Fibroblast of skin of left quadriceps (primary cell): Measurements from ENCODE around the gene EFEMP2.
A peak's percentile ranks its signal among the peaks of the same experiment; 100 is the strongest.

ENCODE experiments used
- DNase-seq, 2 experiments: peaks; one replicate each; pipeline ENCODE4 v3.0.0-alpha.2; 2013; ENCODE audit warnings: low read depth in 2 of 2

Gene EFEMP2

DNA sequence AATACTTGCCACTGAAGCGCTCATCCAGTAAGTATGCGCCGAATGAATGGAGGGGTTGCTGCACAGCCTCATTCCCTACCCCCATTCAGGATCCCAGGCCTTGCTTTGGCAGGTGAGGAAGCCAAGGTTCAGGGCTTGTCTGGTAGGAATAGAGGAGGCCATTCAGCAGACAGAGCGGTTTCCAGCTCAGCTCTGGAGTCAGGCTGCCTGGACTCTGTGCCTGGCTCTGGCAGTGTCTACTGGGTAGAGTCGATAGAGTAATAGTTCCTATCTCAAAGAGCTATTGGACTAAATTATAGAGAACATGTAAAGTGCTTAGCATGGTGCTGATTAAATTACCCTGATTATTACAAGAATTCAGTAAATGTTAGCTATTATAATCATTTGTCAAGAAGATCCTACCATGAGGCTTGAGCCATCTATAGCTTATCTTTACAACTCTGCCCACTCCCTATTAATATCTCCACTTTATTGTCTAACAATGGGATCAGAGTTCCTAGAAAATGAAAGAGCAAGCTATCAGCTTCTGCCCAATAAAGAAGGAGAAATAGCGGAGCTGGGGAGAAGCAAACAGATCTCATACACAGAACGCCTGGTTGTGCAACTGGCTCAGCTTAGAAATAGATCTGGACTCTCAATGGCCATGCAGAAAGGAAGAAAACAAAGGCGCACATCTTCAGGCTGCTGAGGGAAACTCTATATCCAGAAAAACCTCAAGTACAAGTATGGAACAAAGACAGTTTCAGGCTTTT lies 45.4 kb downstream of the EFEMP2 start:
- DNase-seq = no peak

- DNase-seq = no peak
Observed at GRCh38 chr11:65822776-65823528, 49.6 kb downstream of the EFEMP2 start.

- DNase-seq = no peak
Observed at GRCh38 chr11:65821107-65821506, 51.5 kb downstream of the EFEMP2 start.

DNA sequence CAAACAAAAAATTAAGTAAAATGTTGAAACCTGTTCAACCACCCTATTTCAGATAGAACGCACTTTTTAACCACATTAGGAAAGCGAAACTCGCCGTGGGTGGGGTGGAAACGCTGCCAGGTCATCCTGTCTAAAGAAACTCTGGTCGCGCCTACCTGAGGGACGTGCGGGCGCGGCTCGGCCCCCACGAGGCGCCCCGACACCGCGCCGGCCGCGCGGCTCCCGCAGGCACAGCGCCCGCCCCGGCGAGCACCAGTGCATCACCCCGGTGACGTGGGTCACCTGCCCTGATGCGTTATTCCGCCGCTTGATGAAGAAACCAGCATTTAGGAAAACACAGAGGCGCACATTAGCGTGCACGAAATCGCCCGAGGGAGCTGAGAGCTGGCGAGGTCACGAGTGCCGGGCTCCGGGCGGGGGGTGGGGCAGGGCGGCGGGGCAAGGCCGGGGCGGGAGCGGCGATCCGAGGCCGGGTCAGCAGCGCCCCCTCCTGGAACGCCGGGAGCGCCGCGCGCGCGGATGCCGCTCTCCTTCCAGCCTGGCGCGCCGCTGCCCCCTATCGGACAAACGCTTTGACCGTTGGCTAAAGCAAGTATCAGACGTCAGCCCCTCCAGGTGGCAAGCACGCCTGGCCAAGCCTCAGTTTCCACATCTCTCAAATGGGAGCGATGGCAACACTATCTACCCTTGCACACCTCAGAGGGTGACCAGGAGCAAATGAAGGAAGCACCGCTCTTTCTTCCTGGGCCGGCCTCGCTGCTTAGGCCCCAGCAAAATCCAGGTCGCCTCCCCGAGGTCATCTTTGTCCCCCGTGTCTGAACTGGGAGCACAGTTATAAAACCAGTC lies 54.5 kb downstream of the EFEMP2 start:
- DNase-seq = peak; percentile 53 to 56

DNA sequence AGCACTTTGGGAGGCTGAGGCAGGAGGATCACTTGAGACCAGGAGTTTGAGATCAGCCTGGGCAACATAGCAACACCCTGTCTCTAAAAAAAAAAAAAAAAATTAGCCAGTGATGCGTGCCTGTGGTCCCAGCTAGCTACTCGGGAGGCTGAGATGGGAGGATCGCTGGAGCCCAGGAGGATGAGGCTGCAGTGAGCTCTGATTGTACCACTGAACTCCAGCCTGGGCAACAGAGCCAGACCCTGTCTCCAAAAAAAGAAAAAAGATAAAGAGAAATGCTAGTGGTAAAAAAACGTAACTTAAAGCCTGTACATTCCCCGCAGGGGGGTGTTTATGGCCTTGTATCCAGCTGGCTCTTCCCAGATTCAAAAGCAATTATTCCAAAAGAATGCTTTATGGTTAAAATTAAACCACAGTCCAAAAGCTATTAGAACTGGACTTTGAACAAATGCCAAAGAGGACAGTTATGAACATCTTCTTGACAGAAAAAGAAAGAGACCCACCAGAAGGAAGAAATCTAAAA lies 55.2 kb downstream of the EFEMP2 start:
- DNase-seq = peak in 1 of 2 experiments; percentile 4

DNA sequence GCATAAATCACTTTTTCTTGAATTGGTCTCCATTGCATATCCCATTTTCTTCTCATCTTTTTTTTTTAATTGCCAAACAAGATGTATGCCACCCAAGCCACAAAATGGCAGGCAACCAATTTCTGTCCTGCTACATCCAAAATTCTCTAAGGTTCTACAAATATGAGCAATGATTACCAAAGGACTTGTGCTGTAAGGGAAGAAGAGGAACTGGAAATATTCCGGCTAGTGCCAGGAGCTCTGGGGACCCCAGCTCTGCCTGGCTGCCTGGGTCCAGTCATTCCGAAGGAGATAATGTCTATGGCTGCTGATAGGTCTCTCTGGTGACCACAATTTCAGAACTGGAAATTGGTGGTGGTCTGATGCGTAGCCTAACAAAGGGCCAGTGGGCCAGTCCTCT lies 55.9 kb downstream of the EFEMP2 start:
- no peak for DNase-seq
